Measurements from ENCODE around the gene CIAO2B. TPM values are rescaled to one million over a fixed set of nuclear protein-coding genes. Genes with fewer than 3 reads are reported as not detected.
"Not testable (repeated sequence)": the region's sequence is repeated elsewhere in the genome, so short reads cannot be mapped to it uniquely, and the experiment has no call there.

The CIAO2B gene
- polyA plus RNA-seq, 4 donors, result 62.2 to 102 (median 84.8) TPM

- DNase-seq (ENCODE audit: low read depth in 4 of 4, low spot score in 3 of 4), result not testable (repeated sequence)
These were observed 21.9 kb upstream of the CIAO2B start for GRCh38 chr16:66956154-66956457.

GRCh38 chr16:66955363-66956153 is 21.4 kb upstream of the CIAO2B start:
- not testable (repeated sequence) for DNase-seq (ENCODE audit: low read depth in 4 of 4, low spot score in 3 of 4)

DNA sequence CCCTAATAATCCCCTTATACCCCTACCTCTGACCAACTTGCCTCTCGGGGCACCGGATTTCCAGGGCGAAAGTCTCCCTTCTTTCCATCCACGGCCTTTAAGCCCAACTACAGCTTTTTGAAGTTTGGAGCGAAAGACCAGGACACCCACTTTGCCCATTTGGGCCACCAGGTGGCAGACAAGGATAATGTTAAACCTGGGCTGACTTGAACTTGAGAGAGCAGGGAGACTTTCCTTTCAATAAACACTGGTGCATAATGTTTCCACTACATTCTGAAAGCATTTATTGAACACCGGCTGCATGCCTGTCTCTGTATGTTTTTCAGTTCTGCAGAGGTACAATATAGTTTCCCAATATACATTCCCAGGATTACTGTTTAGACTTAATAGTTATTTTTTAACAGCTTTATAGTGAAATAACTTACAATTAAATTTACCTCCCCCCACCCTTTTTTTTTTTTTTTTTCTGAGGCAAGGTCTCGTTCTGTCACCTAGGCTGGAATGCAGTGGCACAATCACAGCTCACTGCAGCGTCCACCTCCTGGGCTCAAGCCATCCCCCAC is 20.0 kb upstream of the CIAO2B start:
- DNase-seq (ENCODE audit: low read depth in 4 of 4, low spot score in 3 of 4), result no peak

- no peak for DNase-seq (ENCODE audit: low read depth in 4 of 4, low spot score in 3 of 4)
These were observed 19.4 kb upstream of the CIAO2B start for GRCh38 chr16:66953462-66954096.

DNA sequence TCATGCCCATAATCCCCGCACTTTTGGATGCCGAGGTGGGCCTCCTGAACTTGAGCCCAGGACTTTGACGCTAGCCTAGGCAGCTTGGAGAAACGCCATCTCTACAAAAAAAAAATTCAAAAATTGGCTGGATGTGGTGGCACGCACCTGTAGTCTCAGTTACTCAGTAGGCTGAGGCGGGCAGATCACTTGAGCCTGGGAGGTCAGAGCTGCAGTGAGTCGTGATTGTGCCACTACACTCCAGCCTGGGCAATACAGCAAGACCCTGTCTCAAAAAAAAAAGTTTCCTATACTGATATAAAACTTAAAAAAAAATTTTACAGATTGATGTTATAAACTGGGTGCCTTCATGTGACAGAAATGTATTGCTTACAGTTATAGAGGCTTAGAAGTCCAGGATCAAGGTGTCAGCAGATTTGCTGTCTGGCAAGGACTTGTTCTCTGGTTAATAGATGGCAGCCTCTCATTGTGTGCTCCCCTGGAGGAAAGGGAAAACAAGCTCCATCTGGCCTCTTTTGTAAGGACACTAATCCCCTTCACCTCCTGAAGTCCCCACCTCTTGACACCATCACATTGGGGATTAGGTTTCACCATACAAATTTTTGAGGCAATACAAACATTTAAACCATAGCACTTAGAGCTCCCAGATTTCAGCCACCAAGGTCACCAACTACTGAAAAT is 18.4 kb upstream of the CIAO2B start:
- DNase-seq (ENCODE audit: low read depth in 4 of 4, low spot score in 3 of 4), result no peak

DNA sequence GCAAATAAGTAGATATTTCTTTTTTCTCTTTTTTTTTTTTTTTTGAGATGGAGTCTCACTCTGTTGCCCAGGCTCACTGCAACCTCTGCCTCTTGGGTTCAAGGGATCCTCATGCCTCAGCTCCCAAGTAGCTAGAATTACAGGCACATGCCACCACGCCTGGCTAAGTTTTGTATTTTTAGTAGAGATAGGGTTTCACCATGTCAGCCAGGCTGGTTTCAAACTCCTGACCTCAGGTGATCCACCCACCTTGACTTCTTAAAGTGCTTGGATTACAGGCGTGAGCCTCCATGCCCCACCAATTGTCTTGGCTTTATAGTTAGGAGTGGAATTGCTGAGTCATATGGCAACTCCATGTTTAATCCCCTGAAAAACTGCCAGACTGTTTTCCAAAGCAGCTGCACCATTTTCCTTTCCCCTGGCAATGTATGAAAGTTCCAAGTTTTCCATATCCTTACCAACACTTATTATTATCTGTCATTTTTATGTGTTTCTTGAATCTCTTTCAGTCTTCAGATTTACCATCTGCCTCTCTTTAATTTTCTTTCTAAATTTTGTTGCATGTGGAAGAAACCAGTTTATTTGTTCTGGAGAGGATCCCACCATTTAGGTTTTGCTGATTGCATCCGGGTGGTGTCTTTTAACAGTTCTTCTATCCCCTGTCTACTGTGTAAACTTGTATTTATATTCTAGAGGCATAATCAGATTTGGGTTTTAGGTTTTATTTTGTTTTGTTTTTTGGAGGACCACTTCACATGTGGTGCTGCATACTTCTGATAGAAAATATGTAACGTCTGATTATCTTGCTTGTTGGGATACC is 17.0 kb upstream of the CIAO2B start:
- DNase-seq (ENCODE audit: low read depth in 4 of 4, low spot score in 3 of 4), result no peak

GRCh38 chr16:66950437-66950836 is 16.2 kb upstream of the CIAO2B start:
- DNase-seq (ENCODE audit: low read depth in 4 of 4, low spot score in 3 of 4), result no peak

DNA sequence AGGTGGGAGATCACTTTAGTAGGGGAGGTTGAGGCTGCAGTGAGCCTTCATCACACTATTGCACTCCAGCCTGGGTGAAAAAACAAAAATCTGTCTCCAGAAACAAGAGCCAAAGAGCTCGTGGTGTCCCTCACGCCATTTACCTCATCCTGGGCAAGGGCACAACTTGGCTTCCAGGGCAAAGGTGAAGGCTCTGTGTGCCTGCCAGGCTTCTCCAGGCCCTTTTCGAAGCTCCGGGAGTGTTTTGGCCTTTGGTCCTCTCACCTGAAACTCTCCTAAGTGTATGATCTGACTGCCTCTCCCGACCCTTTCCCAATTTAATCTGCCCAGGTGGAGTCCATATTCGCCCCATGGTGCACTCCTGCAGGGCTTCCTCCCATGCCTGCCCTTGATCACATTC is 15.3 kb upstream of the CIAO2B start:
- DNase-seq (ENCODE audit: low read depth in 4 of 4, low spot score in 3 of 4), result no peak

- DNase-seq (ENCODE audit: low read depth in 4 of 4, low spot score in 3 of 4), result no peak
These were observed 14.6 kb upstream of the CIAO2B start for GRCh38 chr16:66948837-66949225.

- no peak for DNase-seq (ENCODE audit: low read depth in 4 of 4, low spot score in 3 of 4)
These were observed 14.1 kb upstream of the CIAO2B start for GRCh38 chr16:66948134-66948836.

- peak in 2 of 4 donors; percentile 67 to 69 for DNase-seq (ENCODE audit: low read depth in 4 of 4, low spot score in 3 of 4)
These were observed 13.3 kb upstream of the CIAO2B start for GRCh38 chr16:66947302-66948065.

DNA sequence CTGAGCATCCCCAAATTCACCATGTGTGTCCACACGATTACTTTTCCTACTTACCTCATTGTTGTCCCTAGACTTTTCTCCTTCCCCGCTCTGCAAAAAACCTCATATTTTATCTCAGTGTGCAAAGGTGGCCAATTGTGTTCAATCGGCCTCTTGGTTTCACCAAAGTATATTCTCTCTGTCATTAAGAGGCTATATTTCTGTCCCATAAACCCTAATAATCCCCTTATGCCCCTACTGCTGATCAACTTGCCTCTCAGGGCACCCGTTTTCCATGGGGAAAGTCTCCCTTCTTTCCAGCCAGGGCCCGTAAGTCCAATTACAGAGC is 12.7 kb upstream of the CIAO2B start:
- no peak for DNase-seq (ENCODE audit: low read depth in 4 of 4, low spot score in 3 of 4)

- DNase-seq (ENCODE audit: low read depth in 4 of 4, low spot score in 3 of 4), result no peak
These were observed 12.3 kb upstream of the CIAO2B start for GRCh38 chr16:66946541-66946940.

DNA sequence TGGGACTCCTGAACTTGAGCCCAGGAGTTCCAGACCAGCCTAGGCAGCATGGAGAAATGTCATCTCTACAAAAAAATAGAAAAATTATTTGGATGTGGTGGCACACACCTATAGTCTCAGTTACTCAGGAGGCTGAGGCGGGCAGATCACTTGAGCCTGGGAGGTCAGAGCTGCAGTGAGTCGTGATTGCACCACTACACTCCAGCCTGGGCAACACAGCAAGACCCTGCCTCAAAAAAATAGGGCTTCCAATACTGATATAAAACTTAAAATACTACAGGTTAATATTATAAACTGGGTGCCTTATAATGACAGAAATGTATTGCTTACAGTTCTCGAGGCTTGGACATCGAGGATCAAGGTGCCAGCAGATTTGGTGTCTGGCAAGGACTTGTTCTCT is 11.7 kb upstream of the CIAO2B start:
- no peak for DNase-seq (ENCODE audit: low read depth in 4 of 4, low spot score in 3 of 4)

DNA sequence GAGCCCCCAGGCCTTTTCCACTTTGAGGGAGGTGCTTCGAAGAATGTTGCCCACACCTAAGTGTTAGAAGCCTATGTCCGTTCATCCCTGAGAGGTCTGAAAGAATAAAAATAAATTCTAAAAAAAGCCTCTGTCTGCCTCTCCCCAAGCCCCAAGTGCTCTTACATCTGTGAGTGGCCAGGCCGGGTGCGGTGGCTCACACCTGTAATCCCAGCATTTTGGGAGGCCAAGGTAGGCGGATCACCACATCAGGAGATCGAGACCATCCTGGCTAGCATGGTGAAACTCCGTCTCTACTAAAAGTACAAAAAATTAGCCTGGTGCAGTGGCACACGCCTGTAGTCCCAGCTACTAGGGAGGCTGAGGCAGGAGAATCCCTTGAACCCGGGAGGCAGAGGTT is 10.8 kb upstream of the CIAO2B start:
- DNase-seq (ENCODE audit: low read depth in 4 of 4, low spot score in 3 of 4), result not testable (repeated sequence)

GRCh38 chr16:66944054-66944441 is 9.8 kb upstream of the CIAO2B start:
- no peak for DNase-seq (ENCODE audit: low read depth in 4 of 4, low spot score in 3 of 4)

GRCh38 chr16:66943426-66944053 is 9.3 kb upstream of the CIAO2B start:
- no peak for DNase-seq (ENCODE audit: low read depth in 4 of 4, low spot score in 3 of 4)

DNA sequence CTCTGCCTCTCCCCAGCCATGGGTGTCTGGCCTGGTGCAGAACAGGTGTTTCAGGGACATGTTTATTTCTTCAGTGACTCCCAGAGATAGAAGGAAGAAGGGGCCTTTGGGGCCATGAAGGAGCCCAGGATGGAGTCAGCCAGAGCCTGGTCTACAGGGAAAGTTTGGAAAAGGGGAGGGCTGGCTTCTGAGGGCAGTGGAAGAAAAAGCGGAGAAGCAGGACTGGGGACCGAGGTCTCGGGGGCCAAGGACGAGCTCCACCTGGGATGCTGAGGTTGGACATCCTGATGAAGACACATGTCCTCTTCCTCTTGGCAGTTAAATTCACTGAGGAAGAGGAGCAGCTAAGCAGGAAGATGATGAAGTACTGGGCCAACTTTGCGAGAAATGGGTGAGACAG is 8.8 kb upstream of the CIAO2B start:
- no peak for DNase-seq (ENCODE audit: low read depth in 4 of 4, low spot score in 3 of 4)

GRCh38 chr16:66940236-66940635 is 6.0 kb upstream of the CIAO2B start:
- DNase-seq (ENCODE audit: low read depth in 4 of 4, low spot score in 3 of 4), result no peak

Data from left renal pelvis (tissue), 4 donors.